ENCODE measurements around the gene LDB3.

DNA sequence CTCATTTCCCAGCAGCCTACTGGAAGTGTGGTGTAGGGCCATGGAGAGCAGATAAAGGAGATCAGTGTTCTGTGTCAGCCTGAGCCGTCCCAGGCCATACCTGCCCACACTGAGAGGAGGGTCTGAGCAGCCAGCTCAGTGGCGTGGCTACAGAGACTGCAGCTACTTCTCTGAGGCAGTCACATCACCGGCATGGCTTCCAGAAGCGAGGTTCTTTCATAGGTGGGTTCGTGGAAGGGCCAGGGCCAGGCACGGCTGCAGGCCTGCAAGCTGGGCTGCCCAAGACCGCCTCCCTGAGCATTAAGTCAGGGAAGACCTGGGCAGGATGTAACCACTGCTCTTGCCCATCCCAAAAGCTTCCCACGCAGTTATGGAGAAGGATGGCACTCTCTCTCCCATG, 34.9 kb downstream of the LDB3 start:
- TF ChIP-seq, protein P1, sequence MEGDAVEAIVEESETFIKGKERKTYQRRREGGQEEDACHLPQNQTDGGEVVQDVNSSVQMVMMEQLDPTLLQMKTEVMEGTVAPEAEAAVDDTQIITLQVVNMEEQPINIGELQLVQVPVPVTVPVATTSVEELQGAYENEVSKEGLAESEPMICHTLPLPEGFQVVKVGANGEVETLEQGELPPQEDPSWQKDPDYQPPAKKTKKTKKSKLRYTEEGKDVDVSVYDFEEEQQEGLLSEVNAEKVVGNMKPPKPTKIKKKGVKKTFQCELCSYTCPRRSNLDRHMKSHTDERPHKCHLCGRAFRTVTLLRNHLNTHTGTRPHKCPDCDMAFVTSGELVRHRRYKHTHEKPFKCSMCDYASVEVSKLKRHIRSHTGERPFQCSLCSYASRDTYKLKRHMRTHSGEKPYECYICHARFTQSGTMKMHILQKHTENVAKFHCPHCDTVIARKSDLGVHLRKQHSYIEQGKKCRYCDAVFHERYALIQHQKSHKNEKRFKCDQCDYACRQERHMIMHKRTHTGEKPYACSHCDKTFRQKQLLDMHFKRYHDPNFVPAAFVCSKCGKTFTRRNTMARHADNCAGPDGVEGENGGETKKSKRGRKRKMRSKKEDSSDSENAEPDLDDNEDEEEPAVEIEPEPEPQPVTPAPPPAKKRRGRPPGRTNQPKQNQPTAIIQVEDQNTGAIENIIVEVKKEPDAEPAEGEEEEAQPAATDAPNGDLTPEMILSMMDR (IDR thresholded peaks at IDR 0.05; ENCODE audit: low read length), result no peak
- no peak for TF ChIP-seq EZH2 (IDR thresholded peaks at IDR 0.05; ENCODE audit: borderline replicate concordance, low read length)

Data from OCI-LY1 (cell line).